Suppressor macrophage (primary cell): ENCODE data around the gene GPR107.
A peak's percentile ranks its signal among the peaks of the same experiment; 100 is the strongest.

Experiments used
- DNase-seq, 4 experiments: peaks; one replicate each; pipeline ENCODE4 v3.0.0-alpha.2; 2020 to 2022

Gene GPR107

GRCh38 chr9:130160862-130161470 lies 107.3 kb downstream of the GPR107 start:
- DNase-seq: no peak

- no peak for DNase-seq
Measured at GRCh38 chr9:130165579-130165978, 111.9 kb downstream of the GPR107 start.

- DNase-seq: no peak
Measured at GRCh38 chr9:130166399-130166798, 112.7 kb downstream of the GPR107 start.

DNA sequence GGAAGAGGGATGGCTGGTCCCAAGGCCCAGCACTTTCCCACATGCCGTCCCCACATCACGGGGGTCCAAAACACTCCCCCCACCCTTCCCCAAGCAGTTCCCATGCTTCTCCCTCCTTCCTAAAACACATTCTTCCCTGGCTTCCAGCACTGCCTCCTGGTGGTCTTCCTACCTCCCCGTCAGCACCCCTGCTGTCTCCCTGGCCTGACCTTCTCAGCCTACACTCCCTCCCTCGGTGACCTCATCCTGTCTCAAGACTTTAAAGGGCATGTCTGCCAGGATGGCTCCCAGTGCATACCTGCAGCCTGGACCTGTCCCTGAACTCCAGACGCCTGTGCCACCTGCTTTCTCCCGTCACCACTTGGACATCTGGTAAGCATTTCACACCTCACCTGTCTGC lies 114.2 kb downstream of the GPR107 start:
- peak in 2 of 4 experiments; percentile 14 to 22 for DNase-seq

GRCh38 chr9:130171226-130172148 lies 117.8 kb downstream of the GPR107 start:
- peak in 1 of 4 experiments; percentile 13 for DNase-seq

GRCh38 chr9:130172161-130172857 lies 118.6 kb downstream of the GPR107 start, which contains the start of gene NCS1:
NCS1 (plus strand) TSS chr9:130172404; CDS start chr9:130172664, 260 bp downstream.
- DNase-seq: peak; percentile 64 to 88 (median 76)

- peak; percentile 51 to 82 (median 76) for DNase-seq
Measured at GRCh38 chr9:130172858-130173665, 119.4 kb downstream of the GPR107 start.

- DNase-seq: peak in 3 of 4 experiments; percentile 22 to 54 (median 26)
Measured at GRCh38 chr9:130173666-130173983, 119.9 kb downstream of the GPR107 start.

- no peak for DNase-seq
Measured at GRCh38 chr9:130174025-130174424, 120.3 kb downstream of the GPR107 start.

DNA sequence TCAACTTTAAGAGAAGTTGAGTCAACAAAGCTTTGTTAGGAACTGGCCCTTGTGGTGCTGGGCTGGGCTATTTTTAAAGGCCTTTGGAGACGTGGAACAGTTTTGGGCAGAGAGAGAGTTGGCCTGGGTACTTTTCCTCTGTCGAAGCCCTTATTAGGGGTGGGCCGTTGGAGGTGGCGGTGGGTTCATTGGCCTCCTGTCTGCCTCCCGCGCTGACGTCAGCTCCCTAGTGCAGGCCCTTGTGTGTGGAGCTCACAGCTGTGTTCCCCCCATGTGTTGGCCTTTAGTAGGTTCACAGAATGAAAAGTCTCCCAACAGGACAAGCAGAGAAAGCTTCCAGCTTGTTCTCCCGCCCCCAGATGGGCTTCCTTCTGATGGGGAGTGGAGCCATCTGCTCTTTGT lies 121.2 kb downstream of the GPR107 start:
- no peak for DNase-seq

- no peak for DNase-seq
Measured at GRCh38 chr9:130175355-130175754, 121.6 kb downstream of the GPR107 start.

DNA sequence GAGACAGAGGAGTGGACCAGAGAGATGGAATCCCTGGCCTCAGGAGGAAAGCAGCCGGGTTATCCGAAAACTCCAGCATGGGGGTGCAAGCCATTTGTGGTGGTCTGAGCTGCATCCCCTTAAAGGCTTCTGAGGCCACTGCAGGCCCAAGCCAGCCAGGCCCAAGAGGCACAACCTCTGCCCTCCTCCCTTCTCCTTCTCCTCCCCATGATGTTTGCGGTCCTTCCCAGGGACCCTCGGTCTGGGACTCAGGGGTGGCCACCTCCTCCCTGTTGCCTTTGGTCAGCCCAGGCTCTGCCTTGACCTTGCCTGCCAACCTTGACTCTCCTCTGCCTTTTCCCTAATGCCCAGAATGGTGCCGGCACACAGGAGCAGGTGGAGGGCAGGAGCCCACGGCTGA lies 123.1 kb downstream of the GPR107 start:
- DNase-seq: no peak

DNA sequence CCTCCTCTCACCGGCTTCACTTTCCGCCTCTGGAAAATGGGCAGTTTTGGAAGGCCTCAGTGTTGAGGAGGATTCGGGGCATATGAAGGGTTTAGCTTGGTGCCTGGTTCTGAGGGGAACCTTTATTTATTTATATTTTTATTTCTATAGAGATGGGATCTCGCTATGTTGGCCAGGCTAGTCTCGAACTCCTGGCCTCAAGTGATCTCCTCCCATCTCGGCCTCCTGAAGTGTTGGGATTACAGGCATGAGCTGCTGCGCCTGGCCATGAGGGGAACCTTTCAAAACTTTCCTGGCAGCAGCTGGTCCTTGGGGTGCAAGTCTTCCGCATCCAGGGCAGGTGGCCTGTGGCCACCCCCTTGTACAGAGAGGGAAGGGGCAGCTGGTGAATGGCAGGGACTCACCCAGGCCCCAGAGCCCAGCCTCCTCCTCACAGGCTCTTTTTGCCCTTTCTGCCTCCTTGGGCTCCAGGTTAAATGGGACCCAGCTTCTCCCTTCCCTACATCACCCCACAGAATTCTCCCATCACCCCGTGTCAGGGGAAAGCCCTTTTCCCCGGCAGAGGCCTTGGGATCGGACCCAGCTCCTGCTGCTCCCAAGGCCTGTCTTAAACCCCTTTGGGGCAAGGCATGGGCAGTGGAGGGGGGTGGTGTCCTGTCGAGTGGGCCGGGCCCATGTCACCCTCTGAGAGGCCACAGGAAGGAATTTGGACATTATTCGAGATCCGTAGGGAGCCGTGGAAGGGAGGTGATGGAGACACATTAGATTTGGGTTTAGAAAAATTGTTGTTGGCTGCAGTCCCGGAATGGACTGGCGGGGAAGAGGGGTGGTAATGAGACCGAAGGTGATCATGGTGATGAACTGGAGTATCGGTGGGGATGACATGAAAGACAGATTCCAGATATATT lies 124.4 kb downstream of the GPR107 start:
- no peak for DNase-seq

DNA sequence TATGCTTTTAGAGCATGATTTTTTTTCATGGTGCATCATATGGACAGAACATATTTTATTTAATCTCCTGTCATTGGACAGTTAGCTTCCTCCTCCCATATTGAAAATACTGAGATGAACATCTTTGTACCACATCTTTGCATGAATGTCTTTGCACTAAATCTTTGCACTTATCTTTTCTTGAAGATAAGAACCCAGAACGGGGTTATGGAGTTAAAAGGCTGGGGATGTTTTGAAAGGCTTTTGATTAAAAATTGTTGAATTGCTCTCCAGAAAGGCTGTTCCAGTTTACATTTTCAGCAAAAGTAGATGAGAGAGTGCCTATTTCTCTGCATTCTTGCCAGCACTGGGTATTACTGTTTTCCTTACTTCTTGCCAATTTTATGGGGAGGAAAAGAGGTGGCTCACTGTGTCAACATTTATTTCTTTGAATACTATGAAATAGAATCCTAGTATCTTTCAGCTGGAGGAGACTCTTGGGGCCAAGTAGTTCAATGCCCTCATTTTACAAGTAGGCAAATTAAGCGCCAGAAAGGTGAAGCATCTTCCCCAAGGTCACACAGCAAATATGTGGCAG lies 125.7 kb downstream of the GPR107 start:
- no peak for DNase-seq

GRCh38 chr9:130180516-130180915 lies 126.8 kb downstream of the GPR107 start:
- DNase-seq: no peak

GRCh38 chr9:130181678-130182380 lies 128.1 kb downstream of the GPR107 start:
- no peak for DNase-seq

GRCh38 chr9:130182381-130182909 lies 128.7 kb downstream of the GPR107 start:
- no peak for DNase-seq

DNA sequence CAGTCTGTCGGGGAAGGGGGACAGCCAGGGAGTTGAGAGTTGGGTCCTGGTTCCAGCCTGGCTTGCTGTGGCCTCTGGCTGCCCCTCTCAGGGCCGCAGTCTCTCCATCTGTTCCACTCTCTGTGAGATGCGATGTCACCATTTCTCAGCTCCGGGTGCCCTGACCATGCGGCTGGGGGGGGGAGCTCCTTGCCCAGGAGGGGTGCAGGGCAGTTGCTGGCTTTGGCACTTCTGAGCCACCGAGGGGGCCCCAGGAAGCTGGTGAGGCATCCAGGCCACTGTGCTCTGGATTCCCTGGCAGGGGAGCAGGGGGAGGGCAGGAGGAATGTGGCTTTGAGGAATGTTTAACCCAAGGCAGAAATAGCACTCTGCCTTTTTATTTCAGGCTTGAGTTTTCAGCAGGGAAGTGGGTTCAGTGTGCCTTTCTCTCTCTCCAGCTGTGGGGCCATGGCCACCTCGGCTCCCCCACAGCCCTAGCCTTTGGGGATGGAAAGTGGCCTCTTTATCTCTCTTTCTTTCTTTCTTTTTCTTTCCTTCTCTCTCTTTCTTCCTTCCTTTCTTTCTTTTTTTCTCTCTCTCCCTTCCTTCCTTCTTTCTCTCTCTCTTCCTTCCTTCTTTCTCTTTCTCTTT lies 129.5 kb downstream of the GPR107 start:
- DNase-seq: no peak

DNA sequence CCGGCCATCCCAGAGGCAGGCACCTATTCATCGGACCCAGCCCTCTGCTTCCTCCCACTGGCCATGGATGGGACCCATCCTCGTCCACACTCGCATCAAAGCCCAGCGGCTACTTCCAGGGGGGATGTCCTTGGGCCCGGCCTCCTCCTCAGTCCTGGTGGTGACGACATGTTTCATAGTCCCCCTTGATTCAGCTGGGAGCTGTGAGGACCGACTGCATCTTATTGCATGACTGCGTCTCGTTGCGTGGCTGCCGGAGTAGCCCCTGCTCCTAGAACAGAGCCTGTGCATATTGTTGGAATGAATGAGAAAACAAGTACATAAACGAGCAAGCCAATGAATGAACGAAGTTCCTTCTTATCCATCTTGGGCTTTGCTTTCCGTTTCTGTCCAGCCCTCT lies 131.3 kb downstream of the GPR107 start:
- DNase-seq: no peak
